Measurements from ENCODE around the gene DDB1. TPM values are rescaled to one million over a fixed set of nuclear protein-coding genes. Genes with fewer than 3 reads are reported as not detected.

Gene DDB1
- total RNA-seq, 2 donors from 2014 or later: 122 to 144 TPM

DNA sequence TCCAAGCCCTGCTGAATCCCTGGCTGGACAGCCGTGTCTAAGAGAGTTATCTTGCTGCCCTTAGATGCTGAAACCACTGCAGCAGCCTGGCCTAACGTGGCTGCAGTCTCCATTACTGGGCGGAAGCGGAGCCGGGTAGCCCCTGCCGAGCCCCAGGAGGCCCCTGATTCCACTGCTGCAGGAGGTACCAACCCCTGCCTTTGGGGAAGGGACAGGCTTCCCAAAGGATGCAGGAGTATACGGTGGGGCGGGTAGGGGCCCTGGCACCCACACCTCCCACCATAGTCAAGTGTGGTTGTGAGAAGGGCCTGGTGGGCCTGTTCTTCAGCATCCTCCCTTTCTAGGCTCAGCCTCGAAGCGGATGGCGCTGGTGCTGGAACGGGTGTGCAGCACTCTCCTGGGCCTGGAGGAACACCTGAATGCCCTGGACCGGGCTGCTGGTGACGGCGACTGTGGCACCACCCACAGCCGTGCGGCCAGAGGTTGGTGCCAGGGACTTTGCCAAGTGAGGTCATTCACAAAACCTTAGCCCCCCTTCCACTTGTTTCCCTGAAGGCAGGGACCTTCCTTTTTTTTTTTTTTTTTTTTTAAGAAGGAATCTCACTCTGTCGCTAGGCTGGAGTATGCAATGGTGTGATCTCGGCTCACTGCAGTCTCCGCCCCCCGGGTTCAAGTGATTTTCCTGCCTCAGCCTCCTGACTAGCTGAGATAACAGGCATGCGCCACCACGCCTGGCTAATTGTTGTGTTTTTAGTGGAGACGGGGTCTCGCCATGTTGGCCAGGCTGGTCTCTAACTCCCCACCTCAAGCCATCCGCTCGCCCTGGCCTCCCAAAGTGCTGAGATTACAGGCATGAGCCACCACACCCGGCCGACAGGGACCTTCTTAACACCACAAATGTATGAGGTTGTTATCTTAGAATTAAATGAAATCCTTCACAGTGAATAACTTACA lies 11.2 kb upstream of the DDB1 start:
- ATAC-seq (ENCODE audit: insufficient number of reproducible peaks, low FRiP score, low read depth): no peak
- peaks cover 8% of the 10 kb centered on the region for H3K36me3 ChIP-seq
- no peak for DNase-seq (ENCODE audit: low spot score)
- H3K4me1 ChIP-seq (ENCODE audit: control insufficient read depth in 1 of 2, low read depth in 2 of 2): no peaks in the 10 kb centered on the region
- H3K27me3 ChIP-seq (replicated peaks; ENCODE audit: insufficient read depth): no peaks in the 10 kb centered on the region
- no peak overlapping the region for H3K27ac ChIP-seq
- no peaks in the 10 kb centered on the region for H3K9me3 ChIP-seq
- TF ChIP-seq, protein P1, sequence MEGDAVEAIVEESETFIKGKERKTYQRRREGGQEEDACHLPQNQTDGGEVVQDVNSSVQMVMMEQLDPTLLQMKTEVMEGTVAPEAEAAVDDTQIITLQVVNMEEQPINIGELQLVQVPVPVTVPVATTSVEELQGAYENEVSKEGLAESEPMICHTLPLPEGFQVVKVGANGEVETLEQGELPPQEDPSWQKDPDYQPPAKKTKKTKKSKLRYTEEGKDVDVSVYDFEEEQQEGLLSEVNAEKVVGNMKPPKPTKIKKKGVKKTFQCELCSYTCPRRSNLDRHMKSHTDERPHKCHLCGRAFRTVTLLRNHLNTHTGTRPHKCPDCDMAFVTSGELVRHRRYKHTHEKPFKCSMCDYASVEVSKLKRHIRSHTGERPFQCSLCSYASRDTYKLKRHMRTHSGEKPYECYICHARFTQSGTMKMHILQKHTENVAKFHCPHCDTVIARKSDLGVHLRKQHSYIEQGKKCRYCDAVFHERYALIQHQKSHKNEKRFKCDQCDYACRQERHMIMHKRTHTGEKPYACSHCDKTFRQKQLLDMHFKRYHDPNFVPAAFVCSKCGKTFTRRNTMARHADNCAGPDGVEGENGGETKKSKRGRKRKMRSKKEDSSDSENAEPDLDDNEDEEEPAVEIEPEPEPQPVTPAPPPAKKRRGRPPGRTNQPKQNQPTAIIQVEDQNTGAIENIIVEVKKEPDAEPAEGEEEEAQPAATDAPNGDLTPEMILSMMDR (IDR thresholded peaks at IDR 0.05): no peak
- no peak overlapping the region for H3K4me3 ChIP-seq

DNA sequence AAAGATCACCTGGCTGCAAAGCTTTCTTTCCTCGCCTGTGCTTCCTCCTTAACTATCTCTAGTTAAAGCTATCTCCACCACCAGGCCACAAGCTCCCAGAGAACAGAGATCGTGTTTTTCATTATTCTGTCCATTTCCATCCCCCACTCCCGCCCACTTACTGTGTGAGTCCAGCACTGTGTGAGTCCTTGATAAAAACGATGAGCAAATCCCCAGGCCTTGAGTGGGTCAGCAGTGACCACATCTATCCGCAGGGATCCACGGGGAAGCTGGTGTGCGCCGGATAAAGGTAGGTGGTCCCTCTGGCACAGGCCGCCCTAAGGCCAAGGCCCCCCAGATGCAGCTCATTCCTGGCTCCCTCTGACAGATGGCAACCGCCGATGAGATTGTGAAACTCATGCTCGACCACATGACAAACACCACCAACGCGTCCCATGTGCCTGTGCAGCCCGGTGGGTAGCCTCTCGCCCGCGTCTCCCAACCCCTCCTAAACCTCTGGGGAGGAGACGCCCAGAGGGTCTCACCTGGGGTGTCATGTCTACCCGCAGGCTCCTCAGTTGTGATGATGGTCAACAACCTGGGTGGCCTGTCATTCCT lies 9.4 kb upstream of the DDB1 start:
- no peak overlapping the region for H3K4me3 ChIP-seq

DNA sequence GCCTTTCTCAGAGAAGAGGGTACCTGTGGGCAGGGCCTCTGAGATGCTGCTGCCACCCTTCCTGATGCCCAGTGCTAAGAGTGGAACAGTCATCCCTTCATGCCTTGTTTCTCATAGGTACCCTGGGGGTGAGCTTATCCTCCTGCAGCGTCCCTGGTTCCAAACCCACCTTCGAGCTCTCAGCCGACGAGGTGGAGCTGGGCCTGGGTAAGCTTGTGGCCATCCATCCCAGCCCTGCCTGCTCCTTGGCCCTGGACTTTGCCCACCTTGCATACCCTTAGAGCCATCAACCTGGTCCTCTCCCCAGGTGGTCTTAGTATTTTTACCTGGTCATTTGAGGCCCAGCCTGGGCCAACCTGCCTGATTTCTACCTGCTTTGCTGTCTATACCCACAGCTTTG lies 8.8 kb upstream of the DDB1 start:
- DNase-seq (ENCODE audit: low spot score) (no peak), ATAC-seq (ENCODE audit: insufficient number of reproducible peaks, low FRiP score, low read depth) (no peak)
- TF ChIP-seq, protein P1 (IDR thresholded peaks at IDR 0.05): no peak
- Histone ChIP-seq H3K9me3 (no peaks in the 10 kb centered on the region), H3K27me3 (replicated peaks; ENCODE audit: insufficient read depth) (no peaks in the 10 kb centered on the region), H3K36me3 (peaks cover 8% of the 10 kb centered on the region), H3K4me3 (no peak overlapping the region), H3K27ac (no peak overlapping the region), H3K4me1 (ENCODE audit: control insufficient read depth in 1 of 2, low read depth in 2 of 2) (no peaks in the 10 kb centered on the region)

More for the DNA sequence above, 9.4 kb upstream of the DDB1 start:
- TF ChIP-seq, protein P1 (IDR thresholded peaks at IDR 0.05): no peak
- Histone ChIP-seq H3K4me1 (ENCODE audit: control insufficient read depth in 1 of 2, low read depth in 2 of 2) (no peaks in the 10 kb centered on the region), H3K27ac (no peak overlapping the region), H3K36me3 (peaks cover 8% of the 10 kb centered on the region), H3K9me3 (no peaks in the 10 kb centered on the region), H3K27me3 (replicated peaks; ENCODE audit: insufficient read depth) (no peaks in the 10 kb centered on the region)
- ATAC-seq (ENCODE audit: insufficient number of reproducible peaks, low FRiP score, low read depth) (no peak), DNase-seq (ENCODE audit: low spot score) (no peak)

DNA sequence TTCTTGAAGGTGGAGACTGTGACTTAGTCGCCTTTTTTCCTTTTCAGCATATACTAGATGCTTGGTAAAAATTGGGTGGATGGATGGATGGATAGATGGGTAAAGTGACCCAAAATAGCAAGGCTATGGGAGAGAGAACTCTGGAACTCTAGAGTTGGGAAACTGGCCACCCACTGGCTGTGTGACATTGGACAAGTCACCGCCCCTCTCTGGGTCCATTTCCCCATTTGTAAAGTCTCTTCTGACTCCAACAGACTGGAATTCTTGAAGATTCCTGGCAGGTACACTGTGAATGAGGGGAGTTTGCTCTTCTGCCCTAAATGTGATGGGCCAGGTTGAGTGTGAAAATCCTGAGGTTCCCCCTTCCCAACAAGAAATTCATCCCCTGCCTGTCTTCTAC lies 8.1 kb upstream of the DDB1 start:
- Histone ChIP-seq H3K9me3 (no peaks in the 10 kb centered on the region), H3K27me3 (replicated peaks; ENCODE audit: insufficient read depth) (no peaks in the 10 kb centered on the region), H3K36me3 (peaks cover 8% of the 10 kb centered on the region), H3K4me3 (no peak overlapping the region), H3K4me1 (ENCODE audit: control insufficient read depth in 1 of 2, low read depth in 2 of 2) (no peaks in the 10 kb centered on the region), H3K27ac (no peak overlapping the region)
- TF ChIP-seq, protein P1 (IDR thresholded peaks at IDR 0.05): no peak
- no peak for ATAC-seq (ENCODE audit: insufficient number of reproducible peaks, low FRiP score, low read depth)
- no peak for DNase-seq (ENCODE audit: low spot score)

DNA sequence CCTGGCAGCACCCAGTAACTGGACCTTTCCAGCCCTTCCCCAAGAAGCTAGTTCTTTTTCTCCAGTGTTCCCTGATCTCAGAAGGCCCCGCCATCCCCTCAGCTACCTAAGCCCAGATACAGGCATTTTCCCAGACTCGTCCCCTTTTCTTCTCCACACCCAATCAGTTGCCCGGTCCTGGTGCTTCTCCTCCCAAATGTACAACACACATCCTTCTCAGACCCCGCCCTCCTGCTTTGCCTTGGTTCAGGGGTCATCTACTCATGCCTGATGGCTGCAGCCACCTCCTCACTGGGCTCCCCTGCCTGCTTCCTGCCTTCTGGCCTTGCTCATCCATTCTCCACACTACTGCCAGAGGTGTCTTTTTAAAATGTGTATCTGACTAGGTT lies 6.6 kb upstream of the DDB1 start:
- ATAC-seq (ENCODE audit: insufficient number of reproducible peaks, low FRiP score, low read depth) (no peak), DNase-seq (ENCODE audit: low spot score) (no peak)
- peaks cover 8% of the 10 kb centered on the region for H3K36me3 ChIP-seq
- no peaks in the 10 kb centered on the region for H3K27me3 ChIP-seq (replicated peaks; ENCODE audit: insufficient read depth)
- no peaks in the 10 kb centered on the region for H3K4me1 ChIP-seq (ENCODE audit: control insufficient read depth in 1 of 2, low read depth in 2 of 2)
- TF ChIP-seq, protein P1 (IDR thresholded peaks at IDR 0.05): no peak
- no peak overlapping the region for H3K27ac ChIP-seq
- H3K4me3 ChIP-seq: no peak overlapping the region
- H3K9me3 ChIP-seq: no peaks in the 10 kb centered on the region

All from thoracic aorta (tissue), 2 donors.